K562 (cell line): ENCODE measurements around the gene OSCP1. TPM values are rescaled to one million over a fixed set of nuclear protein-coding genes. Genes with fewer than 3 reads are reported as not detected.

Experiments
- COPS2 ChIP-seq: fragments of 450-650 bp; conservative IDR thresholded peaks from 2 replicates; pipeline ENCODE4 v1.6.1; 2016; ENCODE audit warnings: mild to moderate bottlenecking, moderate library complexity
- DNMT1 ChIP-seq: fragments of 450-650 bp; IDR thresholded peaks from 2 replicates; pipeline ENCODE4 v1.6.1; 2016; ENCODE audit warnings: antibody characterized with exemption, mild to moderate bottlenecking
- E2F3 ChIP-seq: fragments of 250-450 bp; sonication (Bioruptor Pico); IDR thresholded peaks from 2 replicates; pipeline ENCODE4 v1.4.0; 2020; ENCODE audit warnings: mild to moderate bottlenecking
- GABPB2 ChIP-seq: fragments of 250-450 bp; sonication (Bioruptor Pico); conservative IDR thresholded peaks from 2 replicates; pipeline ENCODE4 v1.5.1; 2021; ENCODE audit warnings: mild to moderate bottlenecking
- ILK ChIP-seq: fragments of 450-650 bp; IDR thresholded peaks from 2 replicates; pipeline ENCODE4 v1.6.1; 2016; ENCODE audit warnings: missing genetic modification characterization, low read depth, mild to moderate bottlenecking, missing compliant biosample characterization, moderate library complexity, borderline replicate concordance
- NFRKB ChIP-seq: fragments of 450-650 bp; IDR thresholded peaks from 2 replicates; pipeline ENCODE4 v1.6.1; 2016; ENCODE audit warnings: low read depth
- NFXL1 ChIP-seq: fragments of 450-650 bp; formaldehyde crosslinking; IDR thresholded peaks from 2 replicates; pipeline ENCODE4 v1.4.0; 2021; ENCODE audit warnings: mild to moderate bottlenecking
- NR2C2 ChIP-seq, 2 experiments: fragments of 200-800 bp in 1 of 2; sonication (Bioruptor generic) in 1 of 2; sonication (generic) in 1 of 2; formaldehyde crosslinking in 1 of 2; IDR thresholded peaks; 2 replicates each; pipeline versions ENCODE4 v1.6.1 to v1.8.0; 2016 to 2022; ENCODE audit warnings: mild to moderate bottlenecking in 1 of 2, missing compliant biosample characterization in 1 of 2, missing genetic modification characterization in 1 of 2, missing genetic modification reagents in 1 of 2
- TBP ChIP-seq: optimal IDR thresholded peaks from 2 replicates; pipeline ENCODE3; 2011; ENCODE audit warnings: low read depth, low read length, improper control_type of control experiment
- TSC22D4 ChIP-seq: fragments of 450-650 bp; IDR thresholded peaks from 2 replicates; pipeline ENCODE4 v1.6.1; 2016; ENCODE audit warnings: missing genetic modification characterization, missing biosample characterization, control low read depth
- ZNF146 ChIP-seq: IDR thresholded peaks from one replicate; pipeline ENCODE4 v1.6.1; 2018; ENCODE audit warnings: missing compliant biosample characterization; ENCODE audit not compliant: unreplicated experiment
- ZNF551 ChIP-seq: fragments of 250-450 bp; sonication (Bioruptor Pico); IDR thresholded peaks from 2 replicates; pipeline ENCODE4 v1.5.0; 2021; ENCODE audit warnings: mild to moderate bottlenecking, moderate library complexity
- ZNF830 ChIP-seq: fragments of 250-450 bp; sonication (Bioruptor Pico); IDR thresholded peaks from 2 replicates; pipeline ENCODE4 v1.5.0; 2021; ENCODE audit warnings: mild to moderate bottlenecking
- polyA plus RNA-seq, 8 experiments: library from polyadenylated mRNA; depleted of rRNA in 4 of 8; stranded (reverse) in 5 of 8; unstranded in 3 of 8; fragments of >200 nt; fragmentation: Nextera tagmentation in 2 of 8; fragmentation: Illumina TruSeq in 1 of 8; extraction: Ambion mirVana in 2 of 8; extraction: Trizol in 1 of 8; gene quantifications; 2 replicates each; pipeline versions ENCODE4 v1.2.1 to v1.2.3, GENCODE V29; 2011 to 2014; ENCODE audit warnings: inconsistent platforms in 1 of 8, missing spikeins in 1 of 8
- total RNA-seq, 7 experiments: library from RNA; depleted of rRNA in 6 of 7; stranded (reverse); fragments of >200 nt in 6 of 7; fragmentation: Illumina TruSeq in 2 of 7; extraction: Trizol in 2 of 7; gene quantifications; 2 replicates each; pipeline versions ENCODE4 v1.2.1 to v1.2.3, GENCODE V29; 2011 to 2021; ENCODE audit warnings: low replicate concordance in 1 of 7
- TF ChIP-seq, protein P1 (sequence below): fragments of 150-350 bp; conservative IDR thresholded peaks from 2 replicates; pipeline ENCODE4 v1.6.1; 2014; ENCODE audit warnings: low read length
- TF ChIP-seq, protein P2 (sequence below), 2 experiments: fragments of 450-650 bp; IDR thresholded peaks; 2 replicates each; pipeline ENCODE4 v1.6.1; 2018; ENCODE audit warnings: mild to moderate bottlenecking in 2 of 2, low read depth in 1 of 2; ENCODE audit not compliant: partially characterized antibody in 2 of 2
- TF ChIP-seq, protein P3 (sequence below): fragments of 450-650 bp; formaldehyde crosslinking; IDR thresholded peaks from 2 replicates; pipeline ENCODE4 v1.4.0; 2022; ENCODE audit warnings: missing genetic modification characterization
- TF ChIP-seq, protein P4 (sequence below), 2 experiments: IDR thresholded peaks in 1 of 2; conservative IDR thresholded peaks in 1 of 2; 2 replicates each; pipeline ENCODE4 v1.6.1; 2016; ENCODE audit warnings: low read depth in 2 of 2, mild to moderate bottlenecking in 1 of 2, missing compliant biosample characterization in 1 of 2, missing genetic modification characterization in 1 of 2, moderate library complexity in 1 of 2

The OSCP1 gene
- total and polyA plus RNA-seq, 9 of the 15 experiments (the other 6 are each of a cell fraction or from before 2014, with no cell fraction given) = 0.15 to 0.40 (median 0.33) TPM; not detected in 5

DNA sequence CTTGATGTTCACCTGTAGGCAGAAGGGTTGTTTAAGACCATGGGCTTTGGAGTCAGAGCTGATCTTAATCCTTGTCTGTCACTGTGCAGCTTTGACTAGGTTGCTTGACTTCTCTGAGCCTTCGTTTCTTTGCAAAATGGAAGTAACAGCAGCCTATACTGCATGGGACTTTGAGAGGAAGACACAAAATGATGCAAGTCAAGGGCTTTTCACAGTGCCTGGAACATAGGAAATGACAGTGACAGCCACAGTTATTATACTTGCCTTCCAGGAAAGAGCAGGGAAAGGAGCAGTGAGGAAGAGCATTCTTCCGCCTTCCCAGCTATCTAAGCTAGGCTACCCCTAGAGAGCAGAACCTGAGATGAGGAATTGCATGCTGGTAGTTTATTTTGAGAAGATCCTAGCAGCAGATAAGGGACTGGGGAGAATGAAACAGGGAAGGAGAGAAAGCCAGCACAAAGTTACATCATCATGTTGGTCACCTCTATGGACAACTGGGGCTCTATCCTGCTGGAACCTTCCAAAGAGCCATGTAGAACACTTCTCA, 29.3 kb upstream of the OSCP1 start (continued):
- TF ChIP-seq, protein P1, sequence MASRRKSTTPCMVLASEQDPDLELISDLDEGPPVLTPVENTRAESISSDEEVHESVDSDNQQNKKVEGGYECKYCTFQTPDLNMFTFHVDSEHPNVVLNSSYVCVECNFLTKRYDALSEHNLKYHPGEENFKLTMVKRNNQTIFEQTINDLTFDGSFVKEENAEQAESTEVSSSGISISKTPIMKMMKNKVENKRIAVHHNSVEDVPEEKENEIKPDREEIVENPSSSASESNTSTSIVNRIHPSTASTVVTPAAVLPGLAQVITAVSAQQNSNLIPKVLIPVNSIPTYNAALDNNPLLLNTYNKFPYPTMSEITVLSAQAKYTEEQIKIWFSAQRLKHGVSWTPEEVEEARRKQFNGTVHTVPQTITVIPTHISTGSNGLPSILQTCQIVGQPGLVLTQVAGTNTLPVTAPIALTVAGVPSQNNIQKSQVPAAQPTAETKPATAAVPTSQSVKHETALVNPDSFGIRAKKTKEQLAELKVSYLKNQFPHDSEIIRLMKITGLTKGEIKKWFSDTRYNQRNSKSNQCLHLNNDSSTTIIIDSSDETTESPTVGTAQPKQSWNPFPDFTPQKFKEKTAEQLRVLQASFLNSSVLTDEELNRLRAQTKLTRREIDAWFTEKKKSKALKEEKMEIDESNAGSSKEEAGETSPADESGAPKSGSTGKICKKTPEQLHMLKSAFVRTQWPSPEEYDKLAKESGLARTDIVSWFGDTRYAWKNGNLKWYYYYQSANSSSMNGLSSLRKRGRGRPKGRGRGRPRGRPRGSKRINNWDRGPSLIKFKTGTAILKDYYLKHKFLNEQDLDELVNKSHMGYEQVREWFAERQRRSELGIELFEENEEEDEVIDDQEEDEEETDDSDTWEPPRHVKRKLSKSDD = no peak
- TF ChIP-seq, protein P2, sequence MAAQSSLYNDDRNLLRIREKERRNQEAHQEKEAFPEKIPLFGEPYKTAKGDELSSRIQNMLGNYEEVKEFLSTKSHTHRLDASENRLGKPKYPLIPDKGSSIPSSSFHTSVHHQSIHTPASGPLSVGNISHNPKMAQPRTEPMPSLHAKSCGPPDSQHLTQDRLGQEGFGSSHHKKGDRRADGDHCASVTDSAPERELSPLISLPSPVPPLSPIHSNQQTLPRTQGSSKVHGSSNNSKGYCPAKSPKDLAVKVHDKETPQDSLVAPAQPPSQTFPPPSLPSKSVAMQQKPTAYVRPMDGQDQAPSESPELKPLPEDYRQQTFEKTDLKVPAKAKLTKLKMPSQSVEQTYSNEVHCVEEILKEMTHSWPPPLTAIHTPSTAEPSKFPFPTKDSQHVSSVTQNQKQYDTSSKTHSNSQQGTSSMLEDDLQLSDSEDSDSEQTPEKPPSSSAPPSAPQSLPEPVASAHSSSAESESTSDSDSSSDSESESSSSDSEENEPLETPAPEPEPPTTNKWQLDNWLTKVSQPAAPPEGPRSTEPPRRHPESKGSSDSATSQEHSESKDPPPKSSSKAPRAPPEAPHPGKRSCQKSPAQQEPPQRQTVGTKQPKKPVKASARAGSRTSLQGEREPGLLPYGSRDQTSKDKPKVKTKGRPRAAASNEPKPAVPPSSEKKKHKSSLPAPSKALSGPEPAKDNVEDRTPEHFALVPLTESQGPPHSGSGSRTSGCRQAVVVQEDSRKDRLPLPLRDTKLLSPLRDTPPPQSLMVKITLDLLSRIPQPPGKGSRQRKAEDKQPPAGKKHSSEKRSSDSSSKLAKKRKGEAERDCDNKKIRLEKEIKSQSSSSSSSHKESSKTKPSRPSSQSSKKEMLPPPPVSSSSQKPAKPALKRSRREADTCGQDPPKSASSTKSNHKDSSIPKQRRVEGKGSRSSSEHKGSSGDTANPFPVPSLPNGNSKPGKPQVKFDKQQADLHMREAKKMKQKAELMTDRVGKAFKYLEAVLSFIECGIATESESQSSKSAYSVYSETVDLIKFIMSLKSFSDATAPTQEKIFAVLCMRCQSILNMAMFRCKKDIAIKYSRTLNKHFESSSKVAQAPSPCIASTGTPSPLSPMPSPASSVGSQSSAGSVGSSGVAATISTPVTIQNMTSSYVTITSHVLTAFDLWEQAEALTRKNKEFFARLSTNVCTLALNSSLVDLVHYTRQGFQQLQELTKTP (IDR thresholded peaks at IDR 0.05; ENCODE audit: low read depth in 1 of 2, partially characterized antibody in 2 of 2) = peak; percentile 56 to 69
- TF ChIP-seq TBP = no peak
- no peak for TF ChIP-seq ZNF830 (CRISPR knock-in tag)
- TF ChIP-seq, protein P3, sequence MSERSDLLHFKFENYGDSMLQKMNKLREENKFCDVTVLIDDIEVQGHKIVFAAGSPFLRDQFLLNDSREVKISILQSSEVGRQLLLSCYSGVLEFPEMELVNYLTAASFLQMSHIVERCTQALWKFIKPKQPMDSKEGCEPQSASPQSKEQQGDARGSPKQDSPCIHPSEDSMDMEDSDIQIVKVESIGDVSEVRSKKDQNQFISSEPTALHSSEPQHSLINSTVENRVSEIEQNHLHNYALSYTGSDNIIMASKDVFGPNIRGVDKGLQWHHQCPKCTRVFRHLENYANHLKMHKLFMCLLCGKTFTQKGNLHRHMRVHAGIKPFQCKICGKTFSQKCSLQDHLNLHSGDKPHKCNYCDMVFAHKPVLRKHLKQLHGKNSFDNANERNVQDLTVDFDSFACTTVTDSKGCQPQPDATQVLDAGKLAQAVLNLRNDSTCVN = no peak
- no peak for TF ChIP-seq E2F3 (CRISPR knock-in tag)
- no peak for TF ChIP-seq COPS2
- TF ChIP-seq NFRKB = no peak
- TF ChIP-seq DNMT1 = no peak
- TF ChIP-seq TSC22D4 = no peak
- TF ChIP-seq ZNF551 (CRISPR knock-in tag) = no peak
- no peak for TF ChIP-seq GABPB2 (CRISPR knock-in tag)
- TF ChIP-seq ILK (tag) = no peak
- no peak for TF ChIP-seq ZNF146
- TF ChIP-seq NFXL1 (CRISPR knock-in tag) = no peak
- TF ChIP-seq, protein P4, sequence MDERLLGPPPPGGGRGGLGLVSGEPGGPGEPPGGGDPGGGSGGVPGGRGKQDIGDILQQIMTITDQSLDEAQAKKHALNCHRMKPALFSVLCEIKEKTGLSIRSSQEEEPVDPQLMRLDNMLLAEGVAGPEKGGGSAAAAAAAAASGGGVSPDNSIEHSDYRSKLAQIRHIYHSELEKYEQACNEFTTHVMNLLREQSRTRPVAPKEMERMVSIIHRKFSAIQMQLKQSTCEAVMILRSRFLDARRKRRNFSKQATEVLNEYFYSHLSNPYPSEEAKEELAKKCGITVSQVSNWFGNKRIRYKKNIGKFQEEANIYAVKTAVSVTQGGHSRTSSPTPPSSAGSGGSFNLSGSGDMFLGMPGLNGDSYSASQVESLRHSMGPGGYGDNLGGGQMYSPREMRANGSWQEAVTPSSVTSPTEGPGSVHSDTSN (CRISPR knock-in tag; IDR thresholded peaks at IDR 0.05; ENCODE audit: low read depth) = no peak
- TF ChIP-seq, protein P4 (tag; conservative IDR thresholded peaks at IDR 0.05; ENCODE audit: low read depth) = no peak
- TF ChIP-seq NR2C2 (CRISPR knock-in tag; IDR thresholded peaks at IDR 0.05) = no peak
- TF ChIP-seq NR2C2 (tag; IDR thresholded peaks at IDR 0.05) = no peak
